GM23338 (cell line): Measurements from ENCODE around the gene CDC73. TPM values are rescaled to one million over a fixed set of nuclear protein-coding genes. Genes with fewer than 3 reads are reported as not detected.

ENCODE experiments used
- ATAC-seq: fragments of 200-7000 bp; cut with Tn5 transposase; 3 replicates; pipeline ENCODE4 v1.9.1; 2020
- DNase-seq: peaks from one replicate; pipeline ENCODE4 v3.0.0-alpha.2; 2015; ENCODE audit warnings: low spot score
- H2AFZ ChIP-seq: fragments of 200-600 bp; sonication (generic); 2 replicates; pipeline ENCODE4 v1.8.0; 2016; ENCODE audit warnings: antibody characterized with exemption, mild to moderate bottlenecking, moderate library complexity
- H3F3A ChIP-seq: fragments of 200-600 bp; sonication (generic); replicated peaks from 2 replicates; pipeline ENCODE4 v1.8.0; 2017; ENCODE audit warnings: antibody characterized with exemption, mixed run types, low read depth
- H3K27ac ChIP-seq: fragments of 200-600 bp; sonication (generic); 2 replicates; pipeline ENCODE4 v1.6.1; 2016; ENCODE audit warnings: low read depth
- H3K27me3 ChIP-seq: fragments of 200-600 bp; sonication (generic); 2 replicates; pipeline ENCODE4 v1.8.0; 2016; ENCODE audit warnings: mild to moderate bottlenecking, mixed run types, moderate library complexity; ENCODE audit not compliant: insufficient read depth
- H3K36me3 ChIP-seq: fragments of 200-600 bp; sonication (generic); 2 replicates; pipeline ENCODE4 v1.8.0; 2016; ENCODE audit warnings: mild to moderate bottlenecking; ENCODE audit not compliant: insufficient read depth
- H3K4me1 ChIP-seq: fragments of 200-600 bp; sonication (generic); 2 replicates; pipeline ENCODE4 v1.8.0; 2016; ENCODE audit warnings: mild to moderate bottlenecking, moderate library complexity; ENCODE audit not compliant: insufficient read depth
- H3K4me2 ChIP-seq: fragments of 200-600 bp; sonication (generic); 2 replicates; pipeline ENCODE4 v1.7.1; 2017; ENCODE audit warnings: mixed run types
- H3K4me3 ChIP-seq: fragments of 200-600 bp; sonication (generic); 2 replicates; pipeline ENCODE4 v1.6.1; 2016; ENCODE audit warnings: mixed run types
- H3K79me2 ChIP-seq: fragments of 200-600 bp; sonication (generic); replicated peaks from 2 replicates; pipeline ENCODE4 v1.8.0; 2017; ENCODE audit warnings: mild to moderate bottlenecking; ENCODE audit not compliant: insufficient read depth
- H3K9me2 ChIP-seq: fragments of 200-600 bp; sonication (generic); 2 replicates; pipeline ENCODE4 v1.8.0; 2017; ENCODE audit not compliant: insufficient read depth
- H4K20me1 ChIP-seq: fragments of 200-600 bp; sonication (generic); replicated peaks from 2 replicates; pipeline ENCODE4 v1.8.0; 2017; ENCODE audit warnings: mild to moderate bottlenecking; ENCODE audit not compliant: insufficient read depth
- H3K27ac Mint-ChIP-seq: 2 replicates; pipeline ENCODE4 v1.8.0; 2020; ENCODE audit warnings: inconsistent platforms, mild to moderate bottlenecking, moderate library complexity, mixed read lengths
- H3K27me3 Mint-ChIP-seq: 3 replicates; pipeline ENCODE4 v1.8.0; 2022; ENCODE audit warnings: low read depth, mild to moderate bottlenecking, moderate library complexity, mixed read lengths, inconsistent platforms; ENCODE audit not compliant: insufficient read depth, poor library complexity
- H3K36me3 Mint-ChIP-seq: 3 replicates; pipeline ENCODE4 v1.8.0; 2021; ENCODE audit warnings: low read depth, mild to moderate bottlenecking, inconsistent platforms, moderate library complexity, mixed read lengths
- H3K4me1 Mint-ChIP-seq: 3 replicates; pipeline ENCODE4 v1.8.0; 2020; ENCODE audit warnings: mild to moderate bottlenecking, inconsistent platforms, mixed read lengths
- H3K4me3 Mint-ChIP-seq: 3 replicates; pipeline ENCODE4 v1.8.0; 2021; ENCODE audit warnings: moderate library complexity, mild to moderate bottlenecking, inconsistent platforms, mixed read lengths
- H3K9me3 Mint-ChIP-seq: 3 replicates; pipeline ENCODE4 v1.8.0; 2020; ENCODE audit warnings: moderate library complexity, mild to moderate bottlenecking, inconsistent platforms, mixed read lengths
- EZH2 ChIP-seq: fragments of 200-600 bp; sonication (generic); IDR thresholded peaks from one replicate; pipeline ENCODE4 v1.8.0; 2017; ENCODE audit warnings: antibody characterized with exemption, mild to moderate bottlenecking, low read depth; ENCODE audit not compliant: unreplicated experiment
- EZH2phosphoT487 ChIP-seq: fragments of 200-600 bp; sonication (generic); IDR thresholded peaks from one replicate; pipeline ENCODE4 v1.8.1; 2018; ENCODE audit warnings: antibody characterized with exemption; ENCODE audit not compliant: unreplicated experiment
- JUNB ChIP-seq: IDR thresholded peaks from one replicate; pipeline ENCODE4 v1.6.1; 2016; ENCODE audit warnings: antibody characterized with exemption; ENCODE audit not compliant: unreplicated experiment
- NANOG ChIP-seq: IDR thresholded peaks from 2 replicates; pipeline ENCODE4 v1.6.1; 2016; ENCODE audit warnings: antibody characterized with exemption, borderline replicate concordance
- POLR2AphosphoS5 ChIP-seq: IDR thresholded peaks from 2 replicates; pipeline ENCODE4 v1.6.1; 2016; ENCODE audit warnings: antibody characterized with exemption, low read depth
- STAT1 ChIP-seq: IDR thresholded peaks from one replicate; pipeline ENCODE4 v1.6.1; 2016; ENCODE audit warnings: antibody characterized with exemption; ENCODE audit not compliant: unreplicated experiment
- ZNF114 ChIP-seq: fragments of 250-450 bp; sonication (Bioruptor Pico); IDR thresholded peaks from 2 replicates; pipeline ENCODE4 v1.5.0; 2020; ENCODE audit warnings: mild to moderate bottlenecking, moderate library complexity
- ZNF331 ChIP-seq: fragments of 250-450 bp; sonication (Bioruptor Pico); IDR thresholded peaks from 2 replicates; pipeline ENCODE4 v1.5.0; 2020; ENCODE audit warnings: low read depth, mild to moderate bottlenecking, moderate library complexity
- polyA plus RNA-seq: library from polyadenylated mRNA; unstranded; fragments of >200 nt; fragmentation: Nextera tagmentation; extraction: Ambion mirVana; gene quantifications from 2 replicates; pipeline ENCODE4 v1.2.1, GENCODE V29; 2016
- total RNA-seq: library from RNA; depleted of rRNA; stranded (reverse); fragments of >200 nt; shearing (Covaris generic); gene quantifications from 2 replicates; pipeline ENCODE4 v1.2.3, GENCODE V29; 2014
- TF ChIP-seq, protein P1 (sequence below), 2 experiments: fragments of 200-600 bp in 1 of 2; sonication (generic) in 1 of 2; conservative IDR thresholded peaks; 2 replicates each; pipeline versions ENCODE4 v1.5.1 to v1.6.1; 2016 to 2017; ENCODE audit warnings: antibody characterized with exemption in 2 of 2, low read depth in 2 of 2, mild to moderate bottlenecking in 2 of 2, moderate library complexity in 1 of 2
- TF ChIP-seq, protein P2 (sequence below): IDR thresholded peaks from one replicate; pipeline ENCODE4 v1.6.1; 2018; ENCODE audit warnings: antibody characterized with exemption; ENCODE audit not compliant: unreplicated experiment
- TF ChIP-seq, protein P3 (sequence below): fragments of 250-450 bp; sonication (Bioruptor Pico); IDR thresholded peaks from 2 replicates; pipeline ENCODE4 v1.5.0; 2020; ENCODE audit warnings: mild to moderate bottlenecking, moderate library complexity
- TF ChIP-seq, protein P4 (sequence below): IDR thresholded peaks from 2 replicates; pipeline ENCODE4 v1.6.1; 2016; ENCODE audit warnings: antibody characterized with exemption

The CDC73 gene
- total and polyA plus RNA-seq, 2 experiments from 2014 or later, result 40.4 to 63.2 TPM

DNA sequence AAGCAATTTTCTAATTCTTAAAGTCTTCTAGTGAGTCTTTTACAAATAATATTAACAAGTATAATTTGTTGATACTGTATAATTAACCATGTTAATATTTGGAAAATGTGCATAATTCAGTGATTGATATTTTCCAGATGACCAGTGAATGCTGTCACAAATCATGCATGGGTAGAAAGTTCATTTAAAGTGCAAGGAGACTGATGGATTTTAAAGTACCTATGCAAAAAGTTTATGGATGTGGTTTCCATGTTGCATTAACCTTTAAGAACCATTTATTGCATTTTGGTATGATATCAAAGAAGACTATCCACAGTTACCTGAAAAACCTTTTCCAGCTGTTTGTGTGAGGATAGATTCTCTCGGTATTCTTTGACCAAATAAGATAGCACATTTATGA, 23.2 kb downstream of the CDC73 start:
- no peak for ATAC-seq
- Histone ChIP-seq H3K27me3 (no peaks in the 10 kb centered on the region), H3K4me2 (no peak overlapping the region), H2AFZ (no peak overlapping the region), H3K36me3 (peaks cover 8% of the 10 kb centered on the region; the same call in 1 of the 2 replicates), H3K79me2 (peaks cover 19% of the 10 kb centered on the region; the same call in 1 of the 2 replicates), H3K4me3 (no peak overlapping the region), H4K20me1 (peaks cover 3% of the 10 kb centered on the region), H3K27ac (no peak overlapping the region), H3F3A (no peaks in the 10 kb centered on the region), H3K4me1 (peaks cover 4% of the 10 kb centered on the region), H3K9me2 (no peaks in the 10 kb centered on the region)
- Mint-ChIP-seq H3K27me3 (no peaks in the 10 kb centered on the region), H3K4me3 (no peak overlapping the region), H3K4me1 (peaks cover 15% of the 10 kb centered on the region; the same call in 2 of the 3 replicates), H3K27ac (no peak overlapping the region), H3K9me3 (no peaks in the 10 kb centered on the region), H3K36me3 (peaks cover 40% of the 10 kb centered on the region)
- DNase-seq, result no peak
- TF ChIP-seq ZNF114 (CRISPR knock-in tag) (no peak), JUNB (no peak), POLR2AphosphoS5 (no peak), NANOG (no peak), STAT1 (no peak), EZH2 (no peak), ZNF331 (CRISPR knock-in tag) (no peak), EZH2phosphoT487 (no peak)
- TF ChIP-seq, protein P1, sequence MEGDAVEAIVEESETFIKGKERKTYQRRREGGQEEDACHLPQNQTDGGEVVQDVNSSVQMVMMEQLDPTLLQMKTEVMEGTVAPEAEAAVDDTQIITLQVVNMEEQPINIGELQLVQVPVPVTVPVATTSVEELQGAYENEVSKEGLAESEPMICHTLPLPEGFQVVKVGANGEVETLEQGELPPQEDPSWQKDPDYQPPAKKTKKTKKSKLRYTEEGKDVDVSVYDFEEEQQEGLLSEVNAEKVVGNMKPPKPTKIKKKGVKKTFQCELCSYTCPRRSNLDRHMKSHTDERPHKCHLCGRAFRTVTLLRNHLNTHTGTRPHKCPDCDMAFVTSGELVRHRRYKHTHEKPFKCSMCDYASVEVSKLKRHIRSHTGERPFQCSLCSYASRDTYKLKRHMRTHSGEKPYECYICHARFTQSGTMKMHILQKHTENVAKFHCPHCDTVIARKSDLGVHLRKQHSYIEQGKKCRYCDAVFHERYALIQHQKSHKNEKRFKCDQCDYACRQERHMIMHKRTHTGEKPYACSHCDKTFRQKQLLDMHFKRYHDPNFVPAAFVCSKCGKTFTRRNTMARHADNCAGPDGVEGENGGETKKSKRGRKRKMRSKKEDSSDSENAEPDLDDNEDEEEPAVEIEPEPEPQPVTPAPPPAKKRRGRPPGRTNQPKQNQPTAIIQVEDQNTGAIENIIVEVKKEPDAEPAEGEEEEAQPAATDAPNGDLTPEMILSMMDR (conservative IDR thresholded peaks at IDR 0.05; ENCODE audit: low read depth in 2 of 2), result no peak
- TF ChIP-seq, protein P2, sequence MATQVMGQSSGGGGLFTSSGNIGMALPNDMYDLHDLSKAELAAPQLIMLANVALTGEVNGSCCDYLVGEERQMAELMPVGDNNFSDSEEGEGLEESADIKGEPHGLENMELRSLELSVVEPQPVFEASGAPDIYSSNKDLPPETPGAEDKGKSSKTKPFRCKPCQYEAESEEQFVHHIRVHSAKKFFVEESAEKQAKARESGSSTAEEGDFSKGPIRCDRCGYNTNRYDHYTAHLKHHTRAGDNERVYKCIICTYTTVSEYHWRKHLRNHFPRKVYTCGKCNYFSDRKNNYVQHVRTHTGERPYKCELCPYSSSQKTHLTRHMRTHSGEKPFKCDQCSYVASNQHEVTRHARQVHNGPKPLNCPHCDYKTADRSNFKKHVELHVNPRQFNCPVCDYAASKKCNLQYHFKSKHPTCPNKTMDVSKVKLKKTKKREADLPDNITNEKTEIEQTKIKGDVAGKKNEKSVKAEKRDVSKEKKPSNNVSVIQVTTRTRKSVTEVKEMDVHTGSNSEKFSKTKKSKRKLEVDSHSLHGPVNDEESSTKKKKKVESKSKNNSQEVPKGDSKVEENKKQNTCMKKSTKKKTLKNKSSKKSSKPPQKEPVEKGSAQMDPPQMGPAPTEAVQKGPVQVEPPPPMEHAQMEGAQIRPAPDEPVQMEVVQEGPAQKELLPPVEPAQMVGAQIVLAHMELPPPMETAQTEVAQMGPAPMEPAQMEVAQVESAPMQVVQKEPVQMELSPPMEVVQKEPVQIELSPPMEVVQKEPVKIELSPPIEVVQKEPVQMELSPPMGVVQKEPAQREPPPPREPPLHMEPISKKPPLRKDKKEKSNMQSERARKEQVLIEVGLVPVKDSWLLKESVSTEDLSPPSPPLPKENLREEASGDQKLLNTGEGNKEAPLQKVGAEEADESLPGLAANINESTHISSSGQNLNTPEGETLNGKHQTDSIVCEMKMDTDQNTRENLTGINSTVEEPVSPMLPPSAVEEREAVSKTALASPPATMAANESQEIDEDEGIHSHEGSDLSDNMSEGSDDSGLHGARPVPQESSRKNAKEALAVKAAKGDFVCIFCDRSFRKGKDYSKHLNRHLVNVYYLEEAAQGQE, result no peak
- TF ChIP-seq, protein P3, sequence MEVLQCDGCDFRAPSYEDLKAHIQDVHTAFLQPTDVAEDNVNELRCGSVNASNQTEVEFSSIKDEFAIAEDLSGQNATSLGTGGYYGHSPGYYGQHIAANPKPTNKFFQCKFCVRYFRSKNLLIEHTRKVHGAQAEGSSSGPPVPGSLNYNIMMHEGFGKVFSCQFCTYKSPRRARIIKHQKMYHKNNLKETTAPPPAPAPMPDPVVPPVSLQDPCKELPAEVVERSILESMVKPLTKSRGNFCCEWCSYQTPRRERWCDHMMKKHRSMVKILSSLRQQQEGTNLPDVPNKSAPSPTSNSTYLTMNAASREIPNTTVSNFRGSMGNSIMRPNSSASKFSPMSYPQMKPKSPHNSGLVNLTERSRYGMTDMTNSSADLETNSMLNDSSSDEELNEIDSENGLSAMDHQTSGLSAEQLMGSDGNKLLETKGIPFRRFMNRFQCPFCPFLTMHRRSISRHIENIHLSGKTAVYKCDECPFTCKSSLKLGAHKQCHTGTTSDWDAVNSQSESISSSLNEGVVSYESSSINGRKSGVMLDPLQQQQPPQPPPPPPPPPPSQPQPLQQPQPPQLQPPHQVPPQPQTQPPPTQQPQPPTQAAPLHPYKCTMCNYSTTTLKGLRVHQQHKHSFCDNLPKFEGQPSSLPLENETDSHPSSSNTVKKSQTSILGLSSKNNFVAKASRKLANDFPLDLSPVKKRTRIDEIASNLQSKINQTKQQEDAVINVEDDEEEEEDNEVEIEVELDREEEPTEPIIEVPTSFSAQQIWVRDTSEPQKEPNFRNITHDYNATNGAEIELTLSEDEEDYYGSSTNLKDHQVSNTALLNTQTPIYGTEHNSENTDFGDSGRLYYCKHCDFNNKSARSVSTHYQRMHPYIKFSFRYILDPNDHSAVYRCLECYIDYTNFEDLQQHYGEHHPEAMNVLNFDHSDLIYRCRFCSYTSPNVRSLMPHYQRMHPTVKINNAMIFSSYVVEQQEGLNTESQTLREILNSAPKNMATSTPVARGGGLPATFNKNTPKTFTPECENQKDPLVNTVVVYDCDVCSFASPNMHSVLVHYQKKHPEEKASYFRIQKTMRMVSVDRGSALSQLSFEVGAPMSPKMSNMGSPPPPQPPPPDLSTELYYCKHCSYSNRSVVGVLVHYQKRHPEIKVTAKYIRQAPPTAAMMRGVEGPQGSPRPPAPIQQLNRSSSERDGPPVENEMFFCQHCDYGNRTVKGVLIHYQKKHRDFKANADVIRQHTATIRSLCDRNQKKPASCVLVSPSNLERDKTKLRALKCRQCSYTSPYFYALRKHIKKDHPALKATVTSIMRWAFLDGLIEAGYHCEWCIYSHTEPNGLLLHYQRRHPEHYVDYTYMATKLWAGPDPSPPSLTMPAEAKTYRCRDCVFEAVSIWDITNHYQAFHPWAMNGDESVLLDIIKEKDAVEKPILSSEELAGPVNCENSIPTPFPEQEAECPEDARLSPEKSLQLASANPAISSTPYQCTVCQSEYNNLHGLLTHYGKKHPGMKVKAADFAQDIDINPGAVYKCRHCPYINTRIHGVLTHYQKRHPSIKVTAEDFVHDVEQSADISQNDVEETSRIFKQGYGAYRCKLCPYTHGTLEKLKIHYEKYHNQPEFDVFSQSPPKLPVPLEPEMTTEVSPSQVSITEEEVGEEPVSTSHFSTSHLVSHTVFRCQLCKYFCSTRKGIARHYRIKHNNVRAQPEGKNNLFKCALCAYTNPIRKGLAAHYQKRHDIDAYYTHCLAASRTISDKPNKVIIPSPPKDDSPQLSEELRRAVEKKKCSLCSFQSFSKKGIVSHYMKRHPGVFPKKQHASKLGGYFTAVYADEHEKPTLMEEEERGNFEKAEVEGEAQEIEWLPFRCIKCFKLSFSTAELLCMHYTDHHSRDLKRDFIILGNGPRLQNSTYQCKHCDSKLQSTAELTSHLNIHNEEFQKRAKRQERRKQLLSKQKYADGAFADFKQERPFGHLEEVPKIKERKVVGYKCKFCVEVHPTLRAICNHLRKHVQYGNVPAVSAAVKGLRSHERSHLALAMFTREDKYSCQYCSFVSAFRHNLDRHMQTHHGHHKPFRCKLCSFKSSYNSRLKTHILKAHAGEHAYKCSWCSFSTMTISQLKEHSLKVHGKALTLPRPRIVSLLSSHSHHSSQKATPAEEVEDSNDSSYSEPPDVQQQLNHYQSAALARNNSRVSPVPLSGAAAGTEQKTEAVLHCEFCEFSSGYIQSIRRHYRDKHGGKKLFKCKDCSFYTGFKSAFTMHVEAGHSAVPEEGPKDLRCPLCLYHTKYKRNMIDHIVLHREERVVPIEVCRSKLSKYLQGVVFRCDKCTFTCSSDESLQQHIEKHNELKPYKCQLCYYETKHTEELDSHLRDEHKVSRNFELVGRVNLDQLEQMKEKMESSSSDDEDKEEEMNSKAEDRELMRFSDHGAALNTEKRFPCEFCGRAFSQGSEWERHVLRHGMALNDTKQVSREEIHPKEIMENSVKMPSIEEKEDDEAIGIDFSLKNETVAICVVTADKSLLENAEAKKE, result no peak
- TF ChIP-seq, protein P4, sequence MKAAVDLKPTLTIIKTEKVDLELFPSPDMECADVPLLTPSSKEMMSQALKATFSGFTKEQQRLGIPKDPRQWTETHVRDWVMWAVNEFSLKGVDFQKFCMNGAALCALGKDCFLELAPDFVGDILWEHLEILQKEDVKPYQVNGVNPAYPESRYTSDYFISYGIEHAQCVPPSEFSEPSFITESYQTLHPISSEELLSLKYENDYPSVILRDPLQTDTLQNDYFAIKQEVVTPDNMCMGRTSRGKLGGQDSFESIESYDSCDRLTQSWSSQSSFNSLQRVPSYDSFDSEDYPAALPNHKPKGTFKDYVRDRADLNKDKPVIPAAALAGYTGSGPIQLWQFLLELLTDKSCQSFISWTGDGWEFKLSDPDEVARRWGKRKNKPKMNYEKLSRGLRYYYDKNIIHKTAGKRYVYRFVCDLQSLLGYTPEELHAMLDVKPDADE, result no peak
